GM19023 (cell line): ENCODE measurements around the gene ANGEL1.

Source experiments
- ATAC-seq: cut with Tn5 transposase; IDR thresholded peaks from one replicate; pipeline ENCODE4 v1.9.1; 2021; ENCODE audit warnings: mild to moderate bottlenecking, moderate library complexity; ENCODE audit not compliant: unreplicated experiment

Gene ANGEL1

DNA sequence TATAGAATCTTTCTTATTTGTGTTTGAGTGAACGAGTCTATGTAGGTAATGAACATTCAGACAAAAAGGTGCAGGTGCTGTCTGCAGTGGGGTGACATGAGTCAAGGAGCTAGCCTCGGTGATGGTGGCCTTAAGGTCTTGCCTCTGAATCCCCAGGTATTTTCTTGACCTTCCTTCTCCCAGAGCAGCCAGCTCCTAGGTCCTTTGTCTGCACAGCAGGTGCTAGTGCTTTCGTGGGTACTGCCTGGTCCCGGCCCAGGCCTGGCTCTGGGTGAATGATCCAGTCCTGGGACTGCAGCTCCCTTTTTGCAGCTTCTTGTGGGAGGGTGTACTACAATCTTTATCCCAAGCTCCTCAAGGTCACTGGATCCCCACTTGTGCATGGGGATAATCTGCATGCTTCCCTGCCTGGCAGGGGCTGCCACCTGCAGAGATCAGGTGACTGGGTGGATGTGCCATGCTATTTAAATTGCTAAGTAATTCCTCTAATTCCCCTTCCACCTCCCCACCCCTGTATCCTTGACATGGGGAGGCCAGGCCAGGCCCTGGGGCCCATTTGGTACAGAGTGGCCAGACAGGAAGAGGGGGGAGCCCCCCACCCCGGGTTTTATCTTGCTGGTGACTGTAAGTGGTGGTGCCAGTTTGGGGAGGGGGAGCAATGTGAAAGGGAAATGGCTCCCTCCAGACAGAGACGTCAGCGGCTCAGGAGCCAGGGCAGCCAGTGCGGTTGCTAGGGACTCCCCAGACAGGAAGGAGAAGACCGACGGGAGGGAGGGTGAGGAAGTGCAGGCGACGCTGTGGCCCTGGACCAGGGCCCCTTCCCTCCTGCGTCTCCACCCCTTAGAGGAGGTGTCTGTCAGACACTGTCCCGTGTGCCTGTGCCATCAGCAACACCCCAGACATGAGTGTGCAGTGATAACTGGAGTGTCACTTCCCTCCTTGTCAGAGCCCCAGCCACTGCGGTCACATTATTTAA, 44.7 kb downstream of the ANGEL1 start:
- peak; percentile 80 for ATAC-seq

DNA sequence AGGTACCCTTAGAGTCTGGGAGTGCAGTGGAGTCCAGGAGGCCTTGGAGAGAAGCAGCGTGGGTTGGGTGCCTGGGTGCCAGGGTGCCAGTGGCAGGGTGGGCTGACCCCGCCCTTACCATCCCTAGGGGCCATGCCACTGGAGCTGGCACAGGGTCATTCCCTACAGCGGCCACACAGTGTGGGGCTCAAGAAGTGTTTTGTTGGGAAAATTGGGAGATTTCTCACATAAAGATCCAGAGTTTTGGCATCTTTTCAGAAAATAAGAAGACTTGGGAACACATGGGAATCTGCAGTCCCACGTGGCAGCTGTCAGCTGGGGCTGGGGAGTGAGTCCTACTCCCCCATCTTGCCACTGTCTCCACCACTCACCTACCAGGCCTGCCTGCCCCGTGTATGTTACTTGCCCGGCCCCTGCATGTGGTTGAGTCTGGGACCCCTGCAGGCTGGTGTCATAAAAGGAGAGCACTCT, 47.2 kb downstream of the ANGEL1 start:
- ATAC-seq = no peak

DNA sequence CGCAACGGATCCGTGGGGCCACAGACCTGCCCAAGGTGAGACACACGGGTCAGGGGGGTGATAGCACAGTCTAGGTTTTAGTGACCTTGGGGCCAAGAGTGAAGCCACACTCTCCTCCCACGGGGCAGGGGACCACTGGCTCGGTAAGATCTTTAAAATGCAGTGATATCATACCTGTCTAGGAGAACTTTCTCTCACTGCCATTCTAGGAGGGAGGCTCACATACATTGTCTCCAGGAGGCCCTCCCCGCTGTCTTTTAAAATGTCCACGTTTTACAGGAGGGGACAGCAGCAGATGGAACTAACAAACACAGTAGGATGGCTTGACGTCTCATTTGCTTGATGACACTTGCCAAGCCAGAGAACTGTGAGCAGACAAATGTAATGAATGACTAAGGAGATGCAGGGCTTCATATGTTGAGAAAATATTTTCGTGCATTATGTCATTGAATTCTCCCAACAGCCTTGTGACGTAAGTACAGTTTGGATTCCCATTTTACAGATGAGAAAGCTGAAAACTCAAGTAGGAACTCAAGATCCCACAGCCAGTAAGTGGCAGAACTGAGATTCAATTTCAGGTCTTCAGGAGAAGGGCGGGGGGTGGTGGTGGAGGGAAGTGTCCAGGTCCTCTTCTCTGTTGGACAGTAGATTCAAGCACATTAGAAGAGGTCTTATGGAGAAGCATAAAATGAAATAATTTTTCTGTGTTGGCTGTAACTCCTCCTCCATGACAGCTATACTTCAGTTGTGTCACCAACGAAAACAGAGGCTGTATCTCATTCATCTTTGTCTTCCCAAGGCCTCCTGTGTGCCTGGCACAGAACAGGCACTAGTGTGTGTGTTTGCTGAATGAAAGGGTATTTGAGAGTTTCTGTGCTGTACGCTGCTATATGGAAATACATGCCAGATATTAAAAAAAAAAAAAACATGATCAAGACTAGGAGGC, 49.3 kb downstream of the ANGEL1 start:
- no peak for ATAC-seq

DNA sequence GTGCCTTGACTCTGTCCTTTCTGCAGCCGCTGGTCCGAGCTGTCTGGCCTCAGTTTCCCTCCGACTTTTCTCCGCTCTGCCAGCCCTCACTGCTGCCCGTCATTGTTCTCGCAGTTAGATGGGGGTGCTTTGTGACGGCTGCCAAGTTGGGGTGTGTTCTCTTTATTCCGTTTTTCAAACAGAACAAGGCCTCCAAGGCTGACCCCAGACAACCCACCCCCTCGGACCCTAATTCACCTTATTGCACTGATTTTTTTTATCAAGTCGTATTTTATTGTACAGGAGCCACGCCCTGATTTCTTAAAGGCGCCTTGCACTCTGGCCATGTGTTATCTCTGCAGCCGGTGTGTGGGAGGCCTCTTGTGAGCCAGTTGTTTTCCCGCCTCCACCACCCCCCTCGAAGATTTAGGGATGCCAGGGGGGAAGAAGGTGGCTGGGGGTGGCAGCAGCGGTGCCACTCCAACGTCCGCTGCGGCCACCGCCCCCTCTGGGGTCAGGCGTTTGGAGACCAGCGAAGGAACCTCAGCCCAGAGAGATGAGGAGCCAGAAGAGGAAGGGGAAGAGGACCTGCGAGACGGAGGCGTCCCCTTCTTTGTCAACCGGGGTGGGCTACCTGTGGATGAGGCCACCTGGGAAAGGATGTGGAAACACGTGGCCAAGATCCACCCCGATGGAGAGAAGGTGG, 50.1 kb downstream of the ANGEL1 start:
- ATAC-seq = no peak

DNA sequence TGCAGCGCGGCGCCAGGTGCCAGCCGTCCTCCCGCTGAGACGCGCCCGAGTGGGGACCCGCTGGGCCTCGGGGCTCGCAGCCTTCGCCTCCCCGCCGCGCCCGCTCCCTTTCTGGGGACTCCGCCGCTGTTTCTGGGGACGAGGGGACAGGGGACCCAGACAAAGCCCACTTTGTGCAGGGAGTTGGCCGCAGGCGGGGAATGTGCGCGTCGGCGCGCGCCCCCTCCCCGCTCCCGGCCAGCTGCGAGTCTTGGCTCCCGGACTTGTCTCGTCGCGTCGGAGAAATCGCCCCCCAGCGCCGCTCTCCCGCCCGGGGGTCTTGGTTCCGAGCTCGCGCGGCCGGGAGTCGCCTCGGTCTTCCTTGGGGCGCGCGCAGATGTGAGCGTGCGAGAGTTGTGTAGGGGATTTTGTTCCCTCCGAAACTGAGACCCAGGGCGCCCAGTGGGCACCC, 50.7 kb downstream of the ANGEL1 start:
- no peak for ATAC-seq

DNA sequence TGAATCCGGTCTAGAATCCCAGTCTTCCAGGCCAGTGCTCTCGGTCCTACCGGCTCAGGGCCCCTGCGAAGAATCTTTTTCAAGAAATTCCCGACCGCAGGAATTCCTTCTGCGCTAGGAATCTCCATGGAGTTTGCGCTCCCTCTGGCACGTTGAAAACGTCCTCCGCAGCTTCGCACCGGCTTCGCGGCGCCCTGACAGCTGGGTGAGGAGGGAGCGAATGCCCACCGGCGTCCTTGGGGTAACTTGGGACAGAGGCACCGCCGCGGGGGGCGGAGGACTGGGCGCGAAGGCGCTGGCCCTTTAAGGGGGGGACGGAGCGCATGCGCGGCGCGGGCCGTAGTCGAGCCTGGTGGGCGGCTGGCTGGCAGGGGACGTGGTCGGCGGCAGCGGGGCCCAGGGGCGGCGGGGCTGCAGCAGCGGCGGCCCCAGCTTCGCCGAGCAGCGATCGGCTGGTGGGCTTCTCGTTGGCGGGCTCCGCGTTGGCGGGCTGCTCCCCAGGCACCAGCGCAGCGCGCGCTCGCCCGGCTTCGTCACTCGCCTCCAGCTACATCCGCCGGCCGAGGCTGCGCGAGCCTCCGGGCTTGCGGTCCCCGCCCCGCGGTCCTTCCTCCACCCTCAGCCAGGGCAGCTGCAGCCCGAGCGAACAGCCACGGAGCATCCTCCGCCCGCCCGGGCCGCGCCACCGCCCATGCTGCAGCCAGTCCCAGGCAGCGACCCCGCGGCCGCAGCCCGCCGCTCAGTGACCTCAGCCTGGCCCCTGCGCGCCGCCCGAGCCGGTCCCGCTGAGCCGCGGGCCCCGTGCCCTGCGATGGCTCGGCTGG, 51.3 kb downstream of the ANGEL1 start, which contains the start of gene VASH1:
Gene VASH1 (plus strand): TSS at position 333 of the 824 bp plus-strand sequence. CDS start 1,354 bp downstream, outside the sequence.
- peak; percentile 79 for ATAC-seq

DNA sequence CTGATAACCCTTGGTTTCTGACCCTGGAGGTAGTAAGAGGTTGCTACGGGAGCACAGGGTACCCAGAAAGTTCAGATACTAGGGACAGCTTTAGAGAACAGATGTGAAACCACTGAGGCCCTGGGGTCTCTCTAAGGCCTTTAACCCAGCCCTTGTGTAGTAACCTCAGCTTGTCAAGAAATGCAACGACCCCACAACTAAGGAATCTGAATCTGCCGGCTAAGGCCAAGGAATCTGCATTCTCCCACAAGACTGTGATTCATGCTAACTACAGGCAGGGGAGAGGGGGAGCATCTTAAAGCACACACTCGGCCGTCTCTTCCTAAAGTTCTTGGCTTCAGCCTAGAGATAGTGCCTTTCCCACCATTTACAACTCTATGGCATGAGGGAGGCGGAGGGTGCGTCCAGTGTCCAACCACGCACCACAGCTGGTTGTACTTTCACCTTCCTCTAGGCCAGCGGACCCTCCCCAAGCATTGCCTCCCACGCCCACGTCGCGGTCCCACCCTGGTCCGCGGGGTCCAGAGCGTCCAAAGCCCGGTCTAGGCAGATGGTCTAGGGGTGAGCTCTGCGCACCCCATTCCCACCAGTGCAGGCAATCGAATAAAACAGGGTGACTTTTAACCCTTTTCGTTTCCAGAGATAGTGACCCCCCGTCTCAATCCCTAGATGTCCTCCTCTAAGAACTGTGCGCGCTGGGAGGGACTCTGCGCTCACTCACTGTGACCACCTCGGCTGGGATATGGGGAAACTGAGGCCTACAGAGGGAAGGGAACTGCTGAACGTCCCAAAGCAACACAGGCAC, 52.1 kb downstream of the ANGEL1 start:
- no peak for ATAC-seq

DNA sequence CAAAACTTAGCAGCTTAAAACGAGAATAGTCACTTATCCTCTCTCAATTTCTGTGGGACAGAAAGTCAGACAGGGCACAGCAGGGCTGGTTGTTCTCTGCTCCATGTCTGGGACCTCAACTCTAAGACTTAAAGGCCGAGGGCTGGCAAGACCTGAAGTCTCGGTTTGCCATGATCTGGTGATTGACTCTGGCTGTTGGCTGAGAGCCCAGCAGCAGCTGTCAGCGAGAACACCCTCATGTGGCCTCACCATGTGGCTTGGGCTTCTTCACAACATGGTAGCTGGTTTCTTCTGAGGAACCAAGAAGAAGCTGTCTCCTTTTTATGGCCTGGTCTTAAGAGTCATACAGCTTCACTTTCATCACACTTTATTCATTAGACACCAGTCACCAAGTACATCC, 53.1 kb downstream of the ANGEL1 start:
- ATAC-seq = no peak

DNA sequence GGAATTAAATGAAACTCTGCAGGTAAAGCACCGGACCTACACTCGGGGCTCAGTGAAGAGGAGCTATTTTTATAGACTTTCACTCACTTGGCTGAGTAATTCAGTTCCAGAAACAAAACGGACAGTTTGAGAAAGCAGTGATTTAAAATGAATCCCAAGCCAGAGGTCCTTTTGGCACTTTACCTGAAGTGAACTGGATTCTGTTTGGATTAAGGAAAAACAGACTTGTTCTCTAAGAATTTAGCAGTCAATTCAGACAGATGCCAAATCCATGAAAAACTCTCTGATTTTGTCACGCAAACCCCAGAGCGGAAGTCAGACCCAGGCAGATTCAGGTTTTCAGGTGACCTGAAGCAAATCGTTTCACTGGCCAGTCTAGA, 56.3 kb downstream of the ANGEL1 start:
- ATAC-seq = no peak

DNA sequence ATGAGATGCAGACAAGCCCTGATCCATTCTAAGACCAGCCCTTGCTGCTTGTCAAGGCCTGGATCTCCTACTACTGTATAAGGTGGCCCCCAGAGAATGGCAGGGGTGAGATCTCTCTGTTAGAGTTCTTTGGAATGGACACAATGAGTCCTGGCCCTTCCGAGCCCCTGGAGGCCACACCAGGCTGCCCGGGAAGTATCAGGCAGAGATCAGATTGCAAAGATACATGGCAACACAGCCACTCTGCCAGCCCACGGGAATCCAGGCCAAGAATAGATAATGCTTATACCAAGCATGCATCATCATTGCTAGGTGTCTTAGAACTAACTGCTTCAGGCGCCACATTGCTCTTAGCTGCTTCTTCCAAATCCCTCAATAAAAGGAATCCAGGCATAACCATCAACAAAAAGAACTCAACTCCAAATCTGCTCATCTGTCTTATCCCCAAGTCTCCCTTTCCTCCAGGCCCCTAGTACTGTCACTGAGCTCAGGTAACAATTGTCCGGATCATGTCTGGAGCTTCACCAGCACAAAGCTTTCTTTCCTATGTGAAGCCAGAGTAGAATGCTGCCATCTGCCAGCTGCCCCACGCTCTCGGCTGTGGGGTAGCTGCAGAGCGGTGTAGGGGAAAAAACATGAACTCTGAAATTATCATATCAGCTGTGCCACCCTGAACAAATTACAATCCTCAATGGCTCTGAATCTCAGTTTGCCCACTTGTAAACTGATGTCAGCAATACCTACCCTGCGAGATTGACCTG, 56.9 kb downstream of the ANGEL1 start:
- ATAC-seq = no peak

DNA sequence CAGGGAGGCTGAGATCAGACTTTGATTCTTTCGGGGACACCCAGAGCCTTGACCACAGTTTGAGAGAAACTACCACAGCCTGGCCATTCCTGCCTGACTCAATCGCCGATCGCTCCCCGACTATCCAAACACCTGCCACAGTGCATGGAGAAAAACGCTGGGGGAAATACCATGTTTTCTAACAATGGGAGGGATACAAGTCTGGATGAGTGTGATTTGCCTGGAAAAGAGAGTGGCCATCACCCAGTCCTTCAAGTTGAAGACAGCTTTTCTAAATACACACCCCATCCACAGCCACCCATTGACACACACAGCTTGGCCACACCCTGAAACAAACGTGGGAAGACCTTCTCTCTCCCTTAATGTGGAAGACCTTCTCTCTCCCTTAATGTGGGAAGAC, 58.1 kb downstream of the ANGEL1 start:
- ATAC-seq = no peak

DNA sequence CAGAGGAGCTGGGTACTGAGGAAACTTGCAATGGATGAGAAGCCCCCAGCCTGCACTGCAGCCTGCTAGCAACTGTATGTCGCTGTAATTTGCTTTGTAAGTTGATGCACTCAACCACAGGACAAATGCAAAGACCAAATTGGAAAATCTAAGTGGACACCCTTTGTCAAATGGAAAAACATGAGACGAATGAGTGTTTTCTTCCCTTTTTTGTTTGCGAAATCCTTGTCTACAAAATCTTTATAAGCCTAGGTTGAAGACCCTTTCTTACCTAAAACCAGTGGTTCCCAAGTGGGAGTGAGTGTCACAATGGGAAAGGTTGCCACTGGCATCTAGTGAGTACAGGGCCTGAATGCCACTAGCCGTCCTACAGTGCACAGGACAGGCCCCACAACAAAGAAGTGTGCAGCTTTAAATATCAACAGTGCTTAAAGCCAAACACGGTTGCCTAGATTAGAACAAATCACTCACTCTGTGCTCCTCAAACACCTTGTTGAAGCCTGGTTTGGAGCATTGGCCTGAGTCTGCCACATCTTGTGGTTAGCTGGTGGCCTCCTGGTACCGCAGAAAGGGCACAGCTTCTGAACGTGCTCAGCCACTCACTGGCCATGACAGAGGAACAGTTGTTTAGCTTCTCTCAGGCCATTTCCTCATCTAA, 59.0 kb downstream of the ANGEL1 start:
- ATAC-seq = no peak

DNA sequence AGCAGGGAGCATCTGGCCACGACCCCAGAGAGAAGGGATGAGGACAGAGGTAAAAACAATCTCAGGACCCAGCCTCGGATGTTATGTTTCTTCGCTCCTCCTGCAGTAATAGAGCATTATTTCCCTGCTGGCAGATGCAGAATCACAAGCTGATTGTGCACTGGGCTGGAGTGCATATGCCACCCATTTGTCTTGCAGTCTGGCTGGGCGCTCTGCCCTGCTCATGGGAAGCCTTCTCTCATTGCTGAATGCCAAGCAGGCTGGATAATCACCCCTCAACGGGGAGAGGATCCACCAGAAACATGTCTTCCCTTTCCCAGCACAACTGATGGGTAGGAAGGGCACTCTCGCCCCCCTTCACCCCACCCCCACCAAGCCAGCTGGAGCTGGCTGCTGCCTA, 59.9 kb downstream of the ANGEL1 start:
- ATAC-seq = no peak

DNA sequence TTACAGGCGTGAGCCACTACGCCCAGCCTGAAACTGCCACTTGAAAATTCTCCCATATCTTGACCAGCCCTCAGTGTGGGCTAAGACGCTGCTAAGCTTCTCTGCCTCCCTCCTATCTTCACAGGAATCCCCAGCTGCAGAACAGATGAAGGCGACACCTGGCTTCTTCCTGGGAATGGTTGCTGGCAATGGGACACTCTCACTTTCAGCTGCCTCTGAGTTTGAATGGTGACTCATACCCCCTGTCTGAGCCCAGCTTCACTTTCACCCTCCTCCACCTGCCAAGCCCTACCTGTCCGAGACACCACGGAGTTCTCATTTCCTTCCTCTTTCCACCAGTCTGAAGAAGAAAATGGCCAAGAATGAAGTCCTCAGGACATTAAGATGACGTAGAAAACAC, 69.7 kb downstream of the ANGEL1 start:
- no peak for ATAC-seq

DNA sequence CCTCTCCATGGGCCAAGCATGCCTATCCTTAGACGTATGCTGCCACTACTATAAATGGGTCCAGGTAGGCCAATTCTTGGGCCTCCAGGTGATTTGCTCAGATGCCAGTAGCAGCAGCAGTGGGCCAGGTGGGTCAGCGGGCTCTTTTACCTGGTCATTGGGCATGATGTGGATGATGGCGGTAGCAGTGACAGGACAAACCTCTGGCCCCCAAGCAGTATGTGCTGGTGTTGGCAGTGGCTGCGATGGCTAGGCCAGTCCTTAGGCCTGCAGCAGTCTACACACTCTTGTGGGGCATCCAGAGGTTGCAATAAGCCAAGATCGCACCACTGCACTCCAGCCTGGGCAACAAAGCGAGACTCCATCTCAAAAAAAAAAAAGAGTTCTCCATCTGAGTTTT, 70.5 kb downstream of the ANGEL1 start:
- ATAC-seq = no peak

DNA sequence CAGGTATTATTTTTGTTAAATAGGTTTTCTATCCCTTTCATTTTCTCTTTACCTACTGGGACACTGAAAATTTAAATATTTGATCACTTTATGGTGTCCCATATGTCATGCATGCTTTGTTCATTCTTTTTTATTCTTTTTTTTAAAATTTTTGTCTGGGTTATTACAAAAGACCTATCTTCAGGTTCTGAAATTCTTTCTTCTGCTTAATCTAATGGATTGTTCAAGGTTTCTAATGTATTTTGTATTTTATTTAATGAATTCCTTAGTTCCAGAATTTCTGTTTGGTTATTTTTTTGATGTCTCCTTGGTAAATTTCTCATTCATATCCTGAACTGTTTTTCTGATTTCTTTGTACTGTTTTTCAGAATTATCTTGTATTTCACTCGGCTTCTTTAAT, 71.6 kb downstream of the ANGEL1 start:
- ATAC-seq = no peak
